Duodenal mucosa (tissue), 2 donors: Measurements from ENCODE around the gene C22orf15.

Experiments
- H3K27ac ChIP-seq: one replicate; pipeline ENCODE4 v1.7.0; 2013; ENCODE audit warnings: low read depth, low read length
- H3K27me3 ChIP-seq, 2 donors: one replicate each; pipeline ENCODE4 v1.7.0; 2013; ENCODE audit warnings: low read length in 2 of 2, control low read depth in 1 of 2; ENCODE audit not compliant: insufficient read depth in 2 of 2, control insufficient read depth in 1 of 2
- H3K36me3 ChIP-seq, 2 donors: one replicate each; pipeline ENCODE4 v1.7.0; 2013; ENCODE audit warnings: low read length in 2 of 2, control low read depth in 1 of 2; ENCODE audit not compliant: insufficient read depth in 2 of 2, control insufficient read depth in 1 of 2
- H3K4me1 ChIP-seq, 2 donors: one replicate each; pipeline ENCODE4 v1.7.0; 2013; ENCODE audit warnings: low read length in 2 of 2, control low read depth in 1 of 2; ENCODE audit not compliant: insufficient read depth in 2 of 2, control insufficient read depth in 1 of 2
- H3K4me3 ChIP-seq, 2 donors: one replicate each; pipeline ENCODE4 v1.7.0; 2013; ENCODE audit warnings: low read length in 2 of 2, low read depth in 1 of 2
- H3K9ac ChIP-seq, 2 donors: one replicate each; pipeline ENCODE4 v1.7.0; 2013; ENCODE audit warnings: low read length in 2 of 2, low read depth in 1 of 2
- H3K9me3 ChIP-seq, 2 donors: one replicate each; pipeline ENCODE4 v1.7.0; 2013; ENCODE audit warnings: low read length in 2 of 2, control low read depth in 1 of 2; ENCODE audit not compliant: control insufficient read depth in 1 of 2

C22orf15 gene

GRCh38 chr22:23762842-23763578, at the start of gene C22orf15:
Gene C22orf15, plus strand, starts transcription at chr22:23762990. Its CDS starts 317 bp downstream, at chr22:23763307.
- Histone ChIP-seq H3K27me3 (no peaks in the 10 kb centered on the region), H3K9me3 (no peaks in the 10 kb centered on the region), H3K27ac (no peak within 1 kb of the TSS), H3K36me3 (peaks cover 9 to 19% of the 10 kb centered on the region in 2 donors), H3K4me1 (peaks cover 18 to 25% of the 10 kb centered on the region in 2 donors), H3K9ac (no peak within 1 kb of the TSS), H3K4me3 (peak within 1 kb of the TSS; percentile 19 to 45)

DNA sequence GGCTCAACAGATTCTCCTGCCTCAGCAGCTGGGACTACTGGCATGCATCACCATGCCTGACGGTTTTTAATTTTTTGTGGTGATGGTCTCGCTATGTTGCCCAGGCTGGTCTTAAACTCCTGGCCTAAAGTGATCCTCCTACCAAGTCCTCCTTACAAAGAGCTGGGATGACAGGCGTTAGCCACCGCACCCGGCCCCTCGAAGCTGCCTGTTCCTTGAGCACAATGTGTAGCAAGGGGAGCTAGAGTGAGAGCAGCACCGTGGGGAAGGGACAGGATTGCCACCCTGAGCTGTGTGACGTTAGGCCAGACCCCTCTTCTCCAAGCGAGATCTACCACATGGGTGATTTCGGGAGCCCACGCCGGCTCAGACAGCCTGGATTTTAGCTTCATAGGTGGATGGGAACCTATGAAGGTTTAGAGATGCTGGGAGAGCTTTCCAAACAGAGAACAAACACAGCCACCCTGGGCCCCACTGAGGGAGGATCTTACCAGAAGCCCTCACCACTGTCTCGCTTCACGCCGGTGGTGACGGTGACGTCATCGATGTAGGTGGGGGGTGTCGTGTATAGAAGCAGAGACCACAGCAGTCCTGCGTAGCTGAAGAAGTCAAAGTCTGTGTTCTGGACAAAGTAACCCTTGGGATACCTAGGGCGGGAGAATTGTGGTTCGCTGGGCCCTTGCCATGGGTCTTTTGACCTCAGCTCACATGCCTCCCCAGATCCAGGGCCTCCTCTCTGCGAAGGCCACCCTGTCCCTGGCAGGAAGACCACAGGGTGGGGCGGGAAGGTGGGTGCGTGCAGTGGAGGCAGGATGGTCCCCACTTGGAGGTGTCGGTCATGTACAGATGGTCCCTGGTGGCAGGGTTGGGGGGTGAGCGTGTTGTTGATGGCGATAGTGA, 48.8 kb upstream of the C22orf15 start:
- H3K27ac ChIP-seq = no peak overlapping the region
- H3K36me3 ChIP-seq = peaks cover 22 to 46% of the 10 kb centered on the region in 2 donors
- no peaks in the 10 kb centered on the region for H3K27me3 ChIP-seq

DNA sequence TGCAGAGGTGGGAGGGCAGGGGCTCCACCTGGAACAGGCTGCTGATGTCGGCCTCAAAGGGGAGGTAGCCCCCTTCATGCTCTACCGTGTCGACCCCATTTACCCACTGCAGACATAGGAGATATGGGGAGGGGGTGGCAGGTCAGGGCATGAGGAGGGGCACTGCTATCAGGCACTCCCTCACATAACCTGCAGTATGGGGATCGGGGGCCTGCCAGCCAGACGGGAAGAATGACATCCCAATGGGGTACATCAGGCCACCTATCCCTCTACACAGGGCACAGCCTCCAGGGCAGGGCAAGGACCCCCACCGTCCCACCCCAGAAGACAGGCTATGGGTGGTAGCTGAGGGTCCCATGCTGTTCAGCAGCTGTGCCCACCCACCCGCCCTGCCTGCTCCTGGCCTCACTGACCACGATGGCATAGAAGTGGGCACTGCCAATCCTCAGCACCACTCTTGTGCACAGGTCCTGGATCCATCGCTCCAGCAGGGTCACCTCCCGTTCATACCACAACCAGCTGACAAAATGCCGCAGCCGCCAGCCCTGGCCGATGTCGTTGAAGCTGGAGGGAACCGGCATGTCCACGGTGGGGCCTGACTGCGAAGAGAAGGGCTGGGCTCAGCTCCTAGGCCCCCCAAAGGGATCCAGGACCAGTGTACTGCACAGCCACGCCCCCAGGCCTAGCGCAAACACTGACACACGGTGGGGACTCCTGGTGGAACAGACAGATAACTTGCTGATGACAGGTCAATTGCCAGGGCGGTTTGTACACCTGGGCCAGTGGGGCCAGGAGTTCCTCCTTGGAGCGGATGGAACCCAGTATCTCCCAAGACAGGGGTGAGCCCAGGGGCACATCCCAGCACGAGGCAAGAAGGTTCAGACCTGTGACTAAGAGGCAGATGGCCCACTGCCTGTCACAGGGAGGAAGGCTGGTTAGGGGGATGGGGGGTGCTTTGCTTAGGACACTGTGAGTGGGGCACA, 47.9 kb upstream of the C22orf15 start:
- Histone ChIP-seq H3K9ac (no peak overlapping the region), H3K4me3 (no peak overlapping the region), H3K9me3 (no peaks in the 10 kb centered on the region), H3K36me3 (peaks cover 17 to 36% of the 10 kb centered on the region in 2 donors), H3K27ac (no peak overlapping the region), H3K4me1 (peaks cover 0 to 11% of the 10 kb centered on the region in 2 donors), H3K27me3 (no peaks in the 10 kb centered on the region)

More for the DNA sequence above, 48.8 kb upstream of the C22orf15 start:
- Histone ChIP-seq H3K4me3 (no peak overlapping the region), H3K9me3 (no peaks in the 10 kb centered on the region), H3K4me1 (peaks cover 0 to 11% of the 10 kb centered on the region in 2 donors), H3K9ac (no peak overlapping the region)

- peak overlapping the region; percentile 87 to 90 for H3K4me3 ChIP-seq
- peaks cover 15 to 26% of the 10 kb centered on the region in 2 donors for H3K36me3 ChIP-seq
- no peak overlapping the region for H3K9ac ChIP-seq
- H3K9me3 ChIP-seq = no peaks in the 10 kb centered on the region
- H3K4me1 ChIP-seq = peaks cover 0 to 11% of the 10 kb centered on the region in 2 donors
- no peaks in the 10 kb centered on the region for H3K27me3 ChIP-seq
- H3K27ac ChIP-seq = no peak overlapping the region
These were observed 46.9 kb upstream of the C22orf15 start for GRCh38 chr22:23715806-23716375.

- peaks cover 12 to 19% of the 10 kb centered on the region in 2 donors for H3K36me3 ChIP-seq
- H3K4me3 ChIP-seq = peak overlapping the region; percentile 87 to 90
- H3K27ac ChIP-seq = no peak overlapping the region
- H3K27me3 ChIP-seq = no peaks in the 10 kb centered on the region
- H3K9me3 ChIP-seq = no peaks in the 10 kb centered on the region
- H3K9ac ChIP-seq = peak overlapping the region; percentile 71 to 78
- H3K4me1 ChIP-seq = peaks cover 0 to 11% of the 10 kb centered on the region in 2 donors
These were observed 45.7 kb upstream of the C22orf15 start for GRCh38 chr22:23716811-23717801.

- Histone ChIP-seq H3K9ac (no peak overlapping the region), H3K27me3 (no peaks in the 10 kb centered on the region), H3K27ac (no peak overlapping the region), H3K9me3 (no peaks in the 10 kb centered on the region), H3K36me3 (peaks cover 7 to 12% of the 10 kb centered on the region in 2 donors), H3K4me1 (peaks cover 0 to 11% of the 10 kb centered on the region in 2 donors), H3K4me3 (no peak overlapping the region)
These were observed 44.2 kb upstream of the C22orf15 start for GRCh38 chr22:23718371-23719165.

DNA sequence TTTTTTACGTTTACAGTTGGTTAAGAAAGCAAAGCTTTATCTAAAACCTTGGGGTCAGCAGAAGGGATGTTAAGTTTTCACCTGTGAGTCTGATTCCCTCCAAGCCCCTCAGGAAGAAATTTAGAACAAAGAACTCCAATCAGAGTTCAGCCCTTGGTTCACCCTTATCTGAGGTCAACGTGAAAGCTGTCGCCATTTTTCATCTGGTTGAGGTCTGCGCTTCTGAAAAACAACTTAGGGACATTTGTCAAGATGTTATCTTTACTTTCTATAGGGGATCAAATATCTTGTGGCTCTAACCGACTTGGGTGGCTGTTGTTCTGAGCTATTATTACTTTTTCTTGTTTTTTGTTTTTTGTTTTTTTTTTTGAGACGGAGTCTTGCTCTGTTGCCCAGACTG, 41.9 kb upstream of the C22orf15 start:
- Histone ChIP-seq H3K27ac (no peak overlapping the region), H3K4me1 (peaks cover 0 to 10% of the 10 kb centered on the region in 2 donors), H3K9ac (no peak overlapping the region), H3K36me3 (no peaks in the 10 kb centered on the region), H3K4me3 (no peak overlapping the region), H3K27me3 (no peaks in the 10 kb centered on the region), H3K9me3 (no peaks in the 10 kb centered on the region)

DNA sequence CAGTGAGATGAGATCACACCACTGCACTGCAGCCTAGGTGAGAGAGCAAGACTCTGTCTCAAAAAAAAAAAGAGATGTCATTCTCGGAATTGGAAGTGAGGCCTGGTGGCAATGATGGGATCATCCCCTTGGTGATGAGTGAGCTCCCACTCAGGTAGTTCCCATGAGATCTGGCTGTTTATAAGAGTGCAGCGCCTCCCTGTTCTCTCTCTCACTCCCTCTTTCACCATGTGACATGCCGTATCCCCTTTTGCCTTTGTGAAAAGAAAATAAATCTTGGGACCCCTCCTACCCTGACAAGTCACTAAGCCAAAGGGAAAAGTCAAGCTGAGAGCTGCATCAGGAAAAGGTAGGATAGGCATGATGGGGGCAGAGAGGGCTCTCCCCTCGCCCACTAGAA, 40.6 kb upstream of the C22orf15 start:
- Histone ChIP-seq H3K4me3 (no peak overlapping the region), H3K27ac (no peak overlapping the region), H3K9ac (no peak overlapping the region), H3K27me3 (no peaks in the 10 kb centered on the region), H3K9me3 (no peaks in the 10 kb centered on the region), H3K36me3 (no peaks in the 10 kb centered on the region), H3K4me1 (peaks cover 0 to 5% of the 10 kb centered on the region in 2 donors)
